HepG2 (cell line): Measurements from ENCODE around the gene CALR. TPM values are rescaled to one million over a fixed set of nuclear protein-coding genes. Genes with fewer than 3 reads are reported as not detected.
A peak's percentile ranks its signal among the peaks of the same experiment; 100 is the strongest.

Experiments used
- AGO2 ChIP-seq: fragments of 200-400 bp; formaldehyde crosslinking; optimal IDR thresholded peaks from 2 replicates; pipeline ENCODE3; 2017; ENCODE audit warnings: mild to moderate bottlenecking, low read depth, low read length, moderate library complexity
- NFRKB ChIP-seq: fragments of 450-650 bp; IDR thresholded peaks from 2 replicates; pipeline ENCODE4 v1.6.1; 2017
- POGK ChIP-seq: sonication (generic); formaldehyde crosslinking; conservative IDR thresholded peaks from 2 replicates; pipeline ENCODE4 v1.8.0; 2022; ENCODE audit warnings: mild to moderate bottlenecking, moderate library complexity, missing genetic modification reagents
- STAT6 ChIP-seq: sonication (generic); formaldehyde crosslinking; IDR thresholded peaks from 2 replicates; pipeline ENCODE4 v1.4.0; 2020; ENCODE audit warnings: missing genetic modification reagents, mild to moderate bottlenecking, borderline replicate concordance
- U2AF1 ChIP-seq: fragments of 200-400 bp; formaldehyde crosslinking; optimal IDR thresholded peaks from 2 replicates; pipeline ENCODE3; 2017; ENCODE audit warnings: mild to moderate bottlenecking, low read depth, low read length
- ZBTB21 ChIP-seq: sonication (generic); formaldehyde crosslinking; IDR thresholded peaks from 2 replicates; pipeline ENCODE4 v1.4.0; 2020; ENCODE audit warnings: missing genetic modification reagents
- ZBTB3 ChIP-seq: sonication (generic); formaldehyde crosslinking; IDR thresholded peaks from 2 replicates; pipeline ENCODE4 v1.4.0; 2020; ENCODE audit warnings: low read depth, mild to moderate bottlenecking, moderate library complexity, missing genetic modification reagents, borderline replicate concordance
- ZFP36L2 ChIP-seq: sonication (generic); formaldehyde crosslinking; IDR thresholded peaks from 2 replicates; pipeline ENCODE4 v1.4.0; 2020; ENCODE audit warnings: missing genetic modification reagents
- ZHX2 ChIP-seq, 2 experiments: sonication (generic) in 1 of 2; formaldehyde crosslinking in 1 of 2; IDR thresholded peaks; 2 replicates each; pipeline versions ENCODE4 v1.6.1 to v1.9.0; 2014 to 2022; ENCODE audit warnings: antibody characterized with exemption in 1 of 2, borderline replicate concordance in 1 of 2, inconsistent platforms in 1 of 2, low read depth in 1 of 2, missing genetic modification reagents in 1 of 2
- ZNF337 ChIP-seq: sonication (generic); formaldehyde crosslinking; IDR thresholded peaks from 2 replicates; pipeline ENCODE4 v1.5.1; 2020; ENCODE audit warnings: missing genetic modification reagents, low read depth, mild to moderate bottlenecking, borderline replicate concordance
- ZNF576 ChIP-seq: sonication (generic); formaldehyde crosslinking; IDR thresholded peaks from 2 replicates; pipeline ENCODE4 v1.4.0; 2020; ENCODE audit warnings: mild to moderate bottlenecking, missing genetic modification reagents
- ZNF777 ChIP-seq: sonication (generic); formaldehyde crosslinking; IDR thresholded peaks from 2 replicates; pipeline ENCODE4 v1.4.0; 2020; ENCODE audit warnings: missing genetic modification reagents
- ZNF784 ChIP-seq: sonication (generic); formaldehyde crosslinking; IDR thresholded peaks from 2 replicates; pipeline ENCODE4 v1.5.1; 2020; ENCODE audit warnings: missing genetic modification reagents, mild to moderate bottlenecking, borderline replicate concordance
- polyA plus RNA-seq, 8 experiments: library from polyadenylated mRNA; depleted of rRNA in 3 of 8; stranded (reverse) in 7 of 8; unstranded in 1 of 8; fragments of >200 nt; fragmentation: Illumina TruSeq in 4 of 8; extraction: Trizol in 4 of 8; gene quantifications; 2 replicates each; pipeline versions ENCODE4 v1.2.1 to v1.2.3, GENCODE V29; 2011 to 2016; ENCODE audit warnings: low read depth in 4 of 8, missing spikeins in 1 of 8, mixed read lengths in 1 of 8; ENCODE audit not compliant: insufficient read depth in 1 of 8
- total RNA-seq, 5 experiments: library from RNA; depleted of rRNA; stranded (reverse); fragments of >200 nt; fragmentation: Illumina TruSeq; extraction: Trizol; gene quantifications; 2 replicates each; pipeline ENCODE4 v1.2.3, GENCODE V29; 2016; ENCODE audit warnings: low read depth in 1 of 5

Gene CALR
- total and polyA plus RNA-seq, 2 of the 13 experiments (the other 11 are each of a cell fraction or from before 2014, with no cell fraction given) = 898 to 934 TPM

GRCh38 chr19:12945479-12946091, 7.2 kb downstream of the CALR start, which contains the start of gene RAD23A (continued):
- TF ChIP-seq ZHX2 (IDR thresholded peaks at IDR 0.05; ENCODE audit: low read depth) (peak; percentile 97), ZHX2 (CRISPR knock-in tag; IDR thresholded peaks at IDR 0.05; ENCODE audit: borderline replicate concordance) (no peak), STAT6 (no peak), POGK (CRISPR knock-in tag) (peak; percentile 95), U2AF1 (no peak), AGO2 (peak; percentile 98), ZNF777 (CRISPR knock-in tag) (peak; percentile 57), NFRKB (0 out of 2 replicates have a peak, but pooled peaks have one; percentile 35), ZNF576 (no peak), ZNF784 (CRISPR knock-in tag) (peak; percentile 89), ZBTB3 (peak; percentile 30; the same call in 1 of the 2 replicates), ZFP36L2 (CRISPR knock-in tag) (no peak), ZBTB21 (CRISPR knock-in tag) (peak; percentile 100), ZNF337 (CRISPR knock-in tag) (no peak)
